ENCODE measurements around the gene MARCHF10. TPM values are rescaled to one million over a fixed set of nuclear protein-coding genes. Genes with fewer than 3 reads are reported as not detected.

MARCHF10 gene
- total and polyA plus RNA-seq, 2 of the 4 experiments (the other 2 are of a cell fraction), result 0.18 to 0.74 TPM

GRCh38 chr17:62703776-62704380 is 104.2 kb downstream of the MARCHF10 start (continued):
- TF ChIP-seq CTCF (conservative IDR thresholded peaks at IDR 0.05; ENCODE audit: low read depth, low read length) (peak; percentile 93), MAFK (IDR thresholded peaks at IDR 0.05; ENCODE audit: low read depth, low read length) (no peak)

- BruUV-seq (replicated peaks), result no TSS peak
- Histone ChIP-seq H3K27me3 (ENCODE audit: control insufficient read depth, insufficient read depth, low read length) (no peaks in the 10 kb centered on the region), H3K4me1 (ENCODE audit: control insufficient read depth, insufficient read depth, low read length) (peaks cover 24% of the 10 kb centered on the region), H2BK120ac (ENCODE audit: low read depth, low read length) (peak overlapping the region; percentile 98), H2BK20ac (ENCODE audit: low read depth, low read length) (peak overlapping the region; percentile 98), H3K79me1 (ENCODE audit: low read depth in 1 of 2, low read length in 2 of 2) (peaks cover 11 to 34% of the 10 kb centered on the region in 2 experiments; a peak in 3 of 4 replicates), H2BK5ac (ENCODE audit: low read depth, low read length, poor library complexity, severe bottlenecking) (peak overlapping the region; percentile 94), H3K4me3 (ENCODE audit: insufficient read depth, low read depth, low read length) (peak overlapping the region; percentile 81), H3K27ac (ENCODE audit: insufficient read depth, low read length) (peak overlapping the region; percentile 70), H3K4me2 (ENCODE audit: low read depth, low read length) (peak overlapping the region; percentile 80), H2AFZ (replicated peaks; ENCODE audit: low read length, poor library complexity) (peak overlapping the region; percentile 95), H3K9me3 (ENCODE audit: control insufficient read depth, insufficient read depth, low read length) (no peaks in the 10 kb centered on the region), H4K20me1 (ENCODE audit: insufficient read depth, low read length) (no peaks in the 10 kb centered on the region), H3K9me1 (ENCODE audit: insufficient read depth, low read length) (0 out of 2 replicates have a peak, but pooled peaks cover 9% of the 10 kb centered on the region), H2BK15ac (ENCODE audit: low read depth, low read length) (peak overlapping the region; percentile 88), H3K18ac (ENCODE audit: low read depth, low read length) (peak overlapping the region; percentile 67), H2AK5ac (ENCODE audit: low read depth, low read length) (peak overlapping the region; percentile 38), H4K91ac (ENCODE audit: insufficient read depth, low read depth, low read length) (peak overlapping the region; percentile 97), H3K14ac (replicated peaks; ENCODE audit: low read depth, low read length) (peak overlapping the region; percentile 84), H3K9ac (ENCODE audit: low read depth, low read length) (peak overlapping the region; percentile 65), H2AK9ac (replicated peaks; ENCODE audit: low read depth, low read length, poor library complexity) (peak overlapping the region; percentile 35), H4K8ac (ENCODE audit: low read depth in 2 of 2, low read length in 2 of 2) (peak overlapping the region; percentile 74 to 94), H4K5ac (ENCODE audit: low read depth, low read length) (peak overlapping the region; percentile 76), H3K4ac (ENCODE audit: low read depth, low read length) (peak overlapping the region; percentile 94), H3K36me3 (ENCODE audit: control insufficient read depth, insufficient read depth, low read length) (no peaks in the 10 kb centered on the region), H3K56ac (ENCODE audit: extremely low read depth, insufficient read depth, low read length) (peak overlapping the region; percentile 44), H3K23ac (ENCODE audit: low read depth, low read length) (peak overlapping the region; percentile 92; the same call in 1 of the 2 replicates)
- ATAC-seq (ENCODE audit: low read depth), result peak; percentile 8
- TF ChIP-seq FOS (IDR thresholded peaks at IDR 0.05; ENCODE audit: low read depth, low read length) (peak; percentile 73), MAZ (IDR thresholded peaks at IDR 0.05; ENCODE audit: borderline replicate concordance, low read depth, low read length) (0 out of 2 replicates have a peak, but pooled peaks have one; percentile 14), MAFK (IDR thresholded peaks at IDR 0.05; ENCODE audit: low read depth, low read length) (no peak)
- peak; percentile 53 for DNase-seq
- dilution Hi-C loops (cut with HindIII; ENCODE audit: low sequenced_read_pairs, unreplicated experiment), result no loop called here
- 14% methylated on average over 4 of the region's 16 CpGs; no CpG with 5 or more reads in 1 of the 2 experiments for WGBS, 2 experiments (ENCODE audit: extremely low coverage in 2 of 2, insufficient read length in 1 of 2)
- CTCF ChIA-PET, result interaction anchor here (1.0 kb wide), 1 partner anchor 265 kb away, joined by 3 read pairs; no protein-coding TSS in a partner anchor
- POLR2A ChIA-PET (ENCODE audit: unreplicated experiment), result no interaction called here
- intact Hi-C loops (cut with micrococcal nuclease), result loop anchor here (1.0 kb wide), 2 partner anchors 265 to 379 kb away; no protein-coding TSS in a partner anchor
- in situ Hi-C loops (cut with MboI; ENCODE audit: low sequenced_read_pairs), result no loop called here
Measured at GRCh38 chr17:62703261-62703775, 104.8 kb downstream of the MARCHF10 start.

All from IMR-90 (cell line).